ENCODE measurements around the gene DPP3. TPM values are rescaled to one million over a fixed set of nuclear protein-coding genes. Genes with fewer than 3 reads are reported as not detected.

DPP3 gene
- total RNA-seq, 1 experiment from 2014 or later = 55.6 TPM

DNA sequence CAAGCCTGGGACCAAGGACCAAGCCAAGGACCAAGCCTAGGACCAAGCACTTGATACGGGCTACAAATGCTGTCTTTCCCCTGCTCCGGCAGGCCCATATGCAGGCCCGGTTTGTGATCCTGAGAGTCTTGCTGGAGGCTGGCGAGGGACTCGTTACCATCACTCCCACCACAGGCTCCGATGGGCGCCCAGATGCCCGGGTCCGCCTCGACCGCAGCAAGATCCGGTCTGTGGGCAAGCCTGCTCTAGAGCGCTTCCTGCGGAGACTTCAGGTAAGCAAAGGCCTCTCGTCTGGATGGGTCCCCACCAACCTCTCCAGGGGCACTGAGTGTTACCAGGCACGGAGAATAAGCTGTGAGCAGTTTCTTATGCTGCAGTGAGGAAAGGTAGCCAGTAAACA lies 17.0 kb downstream of the DPP3 start:
- no peak overlapping the region for H2AFZ ChIP-seq (ENCODE audit: low read depth, low read length, poor library complexity, severe bottlenecking)
- RAD21 ChIA-PET (ENCODE audit: low non-redundant PET in 1 of 2, low total read pairs in 2 of 2, uncharacterized antibody in 2 of 2, unreplicated experiment in 2 of 2) = no interaction called here
- H3K9me3 ChIP-seq (ENCODE audit: control insufficient read depth in 1 of 2, insufficient read depth in 1 of 2, low read depth in 1 of 2, low read length in 2 of 2) = no peaks in the 10 kb centered on the region
- H3K4me2 ChIP-seq (ENCODE audit: low read length) = no peak overlapping the region
- TF ChIP-seq SRF (IDR thresholded peaks at IDR 0.05; ENCODE audit: low read depth) = no peak
- no peak for TF ChIP-seq YY1 (IDR thresholded peaks at IDR 0.05; ENCODE audit: extremely low read depth, insufficient replicate concordance, low read depth, low read length)
- TF ChIP-seq ZNF274 (IDR thresholded peaks at IDR 0.05; ENCODE audit: low read depth, low read length) = no peak
- no peak for TF ChIP-seq CBX3 (IDR thresholded peaks at IDR 0.05; ENCODE audit: low read depth)
- no peak for TF ChIP-seq TCF7L2 (IDR thresholded peaks at IDR 0.05; ENCODE audit: borderline replicate concordance, extremely low read depth, insufficient read depth, insufficient read length)
- no peak for TF ChIP-seq ZFX (IDR thresholded peaks at IDR 0.05)
- TF ChIP-seq, protein P1, sequence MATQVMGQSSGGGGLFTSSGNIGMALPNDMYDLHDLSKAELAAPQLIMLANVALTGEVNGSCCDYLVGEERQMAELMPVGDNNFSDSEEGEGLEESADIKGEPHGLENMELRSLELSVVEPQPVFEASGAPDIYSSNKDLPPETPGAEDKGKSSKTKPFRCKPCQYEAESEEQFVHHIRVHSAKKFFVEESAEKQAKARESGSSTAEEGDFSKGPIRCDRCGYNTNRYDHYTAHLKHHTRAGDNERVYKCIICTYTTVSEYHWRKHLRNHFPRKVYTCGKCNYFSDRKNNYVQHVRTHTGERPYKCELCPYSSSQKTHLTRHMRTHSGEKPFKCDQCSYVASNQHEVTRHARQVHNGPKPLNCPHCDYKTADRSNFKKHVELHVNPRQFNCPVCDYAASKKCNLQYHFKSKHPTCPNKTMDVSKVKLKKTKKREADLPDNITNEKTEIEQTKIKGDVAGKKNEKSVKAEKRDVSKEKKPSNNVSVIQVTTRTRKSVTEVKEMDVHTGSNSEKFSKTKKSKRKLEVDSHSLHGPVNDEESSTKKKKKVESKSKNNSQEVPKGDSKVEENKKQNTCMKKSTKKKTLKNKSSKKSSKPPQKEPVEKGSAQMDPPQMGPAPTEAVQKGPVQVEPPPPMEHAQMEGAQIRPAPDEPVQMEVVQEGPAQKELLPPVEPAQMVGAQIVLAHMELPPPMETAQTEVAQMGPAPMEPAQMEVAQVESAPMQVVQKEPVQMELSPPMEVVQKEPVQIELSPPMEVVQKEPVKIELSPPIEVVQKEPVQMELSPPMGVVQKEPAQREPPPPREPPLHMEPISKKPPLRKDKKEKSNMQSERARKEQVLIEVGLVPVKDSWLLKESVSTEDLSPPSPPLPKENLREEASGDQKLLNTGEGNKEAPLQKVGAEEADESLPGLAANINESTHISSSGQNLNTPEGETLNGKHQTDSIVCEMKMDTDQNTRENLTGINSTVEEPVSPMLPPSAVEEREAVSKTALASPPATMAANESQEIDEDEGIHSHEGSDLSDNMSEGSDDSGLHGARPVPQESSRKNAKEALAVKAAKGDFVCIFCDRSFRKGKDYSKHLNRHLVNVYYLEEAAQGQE (IDR thresholded peaks at IDR 0.05; ENCODE audit: low read depth) = no peak
- TF ChIP-seq JUND (IDR thresholded peaks at IDR 0.05) = no peak
- no peak for TF ChIP-seq ELF1 (IDR thresholded peaks at IDR 0.05; ENCODE audit: borderline replicate concordance, low read depth)
- no peak for TF ChIP-seq POLR2AphosphoS5 (IDR thresholded peaks at IDR 0.05; ENCODE audit: low read depth, low read length)
- no peak for TF ChIP-seq EZH2phosphoT487 (IDR thresholded peaks at IDR 0.05; ENCODE audit: borderline replicate concordance)
- no peak for TF ChIP-seq EZH2 (IDR thresholded peaks at IDR 0.05)
- H3K27ac ChIP-seq (ENCODE audit: low read depth, low read length) = no peak overlapping the region
- intact Hi-C loops (cut with micrococcal nuclease) = no loop called here
- H3K9ac ChIP-seq (ENCODE audit: low read length) = no peak overlapping the region
- H3K36me3 ChIP-seq (ENCODE audit: control insufficient read depth in 1 of 2, insufficient read depth in 2 of 2, low read length in 2 of 2) = no peaks in the 10 kb centered on the region; a peak in 1 of 4 replicates
- ATAC-seq = no peak
- no TSS peak for BruUV-seq (replicated peaks)
- POLR2A ChIA-PET = no interaction called here
- H3K79me2 ChIP-seq (ENCODE audit: insufficient read depth, low read length) = no peaks in the 10 kb centered on the region
- H3K9me2 ChIP-seq (ENCODE audit: insufficient read depth) = no peaks in the 10 kb centered on the region
- no peaks in the 10 kb centered on the region for H4K20me1 ChIP-seq (ENCODE audit: insufficient read depth)
- no peaks in the 10 kb centered on the region for H3K27me3 ChIP-seq (ENCODE audit: insufficient read depth, low read length)
- DNase-seq (ENCODE audit: low read depth, low spot score) = no peak
- CTCF ChIA-PET = no interaction called here
- no peak overlapping the region for H3K4me3 ChIP-seq (replicated peaks in 1 of 2; ENCODE audit: low read depth in 1 of 2, low read length in 2 of 2)
- no peaks in the 10 kb centered on the region for H3K4me1 ChIP-seq (ENCODE audit: control insufficient read depth in 1 of 2, insufficient read depth in 2 of 2, low read length in 2 of 2)
